Endothelial cell (in vitro differentiated cells): ENCODE data around the gene ACSL3. TPM values are rescaled to one million over a fixed set of nuclear protein-coding genes. Genes with fewer than 3 reads are reported as not detected.

Experiments
- DNase-seq: peaks from one replicate; pipeline ENCODE4 v3.0.0; 2021; ENCODE audit warnings: low spot score
- H3K27ac Mint-ChIP-seq: one replicate; pipeline ENCODE4 v1.8.0; 2021; ENCODE audit warnings: mixed read lengths, inconsistent platforms; ENCODE audit not compliant: unreplicated experiment
- H3K27me3 Mint-ChIP-seq: one replicate; pipeline ENCODE4 v1.8.0; 2021; ENCODE audit warnings: mild to moderate bottlenecking, moderate library complexity, mixed read lengths, inconsistent platforms; ENCODE audit not compliant: unreplicated experiment
- H3K36me3 Mint-ChIP-seq: one replicate; pipeline ENCODE4 v1.8.0; 2021; ENCODE audit warnings: mild to moderate bottlenecking, low read depth, mixed read lengths, inconsistent platforms; ENCODE audit not compliant: unreplicated experiment
- H3K4me1 Mint-ChIP-seq: one replicate; pipeline ENCODE4 v1.8.0; 2021; ENCODE audit warnings: mild to moderate bottlenecking, mixed read lengths, inconsistent platforms; ENCODE audit not compliant: unreplicated experiment
- H3K4me3 Mint-ChIP-seq: one replicate; pipeline ENCODE4 v1.8.0; 2021; ENCODE audit warnings: mild to moderate bottlenecking, mixed read lengths, inconsistent platforms; ENCODE audit not compliant: unreplicated experiment
- H3K9me3 Mint-ChIP-seq: one replicate; pipeline ENCODE4 v1.8.0; 2021; ENCODE audit warnings: mixed read lengths, inconsistent platforms; ENCODE audit not compliant: unreplicated experiment
- total RNA-seq: library from RNA; stranded (reverse); fragmentation: NEBNext Ultra II Directional; extraction: Animal tissue kit (Norgen Biotek cat#: 25700); gene quantifications from one replicate; pipeline ENCODE4 v1.2.1, GENCODE V29; 2021; ENCODE audit not compliant: unreplicated experiment
- TF ChIP-seq, protein P1 (sequence below): fragments of 200-600 bp; sonication (generic); IDR thresholded peaks from one replicate; pipeline ENCODE4 v1.5.0; 2021; ENCODE audit warnings: antibody characterized with exemption; ENCODE audit not compliant: unreplicated experiment

Gene ACSL3
- total RNA-seq, 1 donor from 2014 or later, result 163 TPM

- H3K4me1 Mint-ChIP-seq, result no peaks in the 10 kb centered on the region
- TF ChIP-seq, protein P1, sequence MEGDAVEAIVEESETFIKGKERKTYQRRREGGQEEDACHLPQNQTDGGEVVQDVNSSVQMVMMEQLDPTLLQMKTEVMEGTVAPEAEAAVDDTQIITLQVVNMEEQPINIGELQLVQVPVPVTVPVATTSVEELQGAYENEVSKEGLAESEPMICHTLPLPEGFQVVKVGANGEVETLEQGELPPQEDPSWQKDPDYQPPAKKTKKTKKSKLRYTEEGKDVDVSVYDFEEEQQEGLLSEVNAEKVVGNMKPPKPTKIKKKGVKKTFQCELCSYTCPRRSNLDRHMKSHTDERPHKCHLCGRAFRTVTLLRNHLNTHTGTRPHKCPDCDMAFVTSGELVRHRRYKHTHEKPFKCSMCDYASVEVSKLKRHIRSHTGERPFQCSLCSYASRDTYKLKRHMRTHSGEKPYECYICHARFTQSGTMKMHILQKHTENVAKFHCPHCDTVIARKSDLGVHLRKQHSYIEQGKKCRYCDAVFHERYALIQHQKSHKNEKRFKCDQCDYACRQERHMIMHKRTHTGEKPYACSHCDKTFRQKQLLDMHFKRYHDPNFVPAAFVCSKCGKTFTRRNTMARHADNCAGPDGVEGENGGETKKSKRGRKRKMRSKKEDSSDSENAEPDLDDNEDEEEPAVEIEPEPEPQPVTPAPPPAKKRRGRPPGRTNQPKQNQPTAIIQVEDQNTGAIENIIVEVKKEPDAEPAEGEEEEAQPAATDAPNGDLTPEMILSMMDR, result no peak
- no peak overlapping the region for H3K27ac Mint-ChIP-seq
- no peaks in the 10 kb centered on the region for H3K36me3 Mint-ChIP-seq
- H3K4me3 Mint-ChIP-seq, result no peak overlapping the region
- H3K9me3 Mint-ChIP-seq, result no peaks in the 10 kb centered on the region
- DNase-seq, result no peak
- H3K27me3 Mint-ChIP-seq, result no peaks in the 10 kb centered on the region
These were observed 115.8 kb downstream of the ACSL3 start for GRCh38 chr2:222976521-222977061.

- H3K4me3 Mint-ChIP-seq, result no peak overlapping the region
- no peaks in the 10 kb centered on the region for H3K9me3 Mint-ChIP-seq
- TF ChIP-seq, protein P1, result no peak
- H3K27me3 Mint-ChIP-seq, result no peaks in the 10 kb centered on the region
- H3K27ac Mint-ChIP-seq, result no peak overlapping the region
- H3K4me1 Mint-ChIP-seq, result no peaks in the 10 kb centered on the region
- H3K36me3 Mint-ChIP-seq, result no peaks in the 10 kb centered on the region
- DNase-seq, result no peak
These were observed 116.3 kb downstream of the ACSL3 start for GRCh38 chr2:222977121-222977520.

- Mint-ChIP-seq H3K27ac (no peak overlapping the region), H3K27me3 (no peaks in the 10 kb centered on the region)
These were observed 118.0 kb downstream of the ACSL3 start for GRCh38 chr2:222978850-222979249.

DNA sequence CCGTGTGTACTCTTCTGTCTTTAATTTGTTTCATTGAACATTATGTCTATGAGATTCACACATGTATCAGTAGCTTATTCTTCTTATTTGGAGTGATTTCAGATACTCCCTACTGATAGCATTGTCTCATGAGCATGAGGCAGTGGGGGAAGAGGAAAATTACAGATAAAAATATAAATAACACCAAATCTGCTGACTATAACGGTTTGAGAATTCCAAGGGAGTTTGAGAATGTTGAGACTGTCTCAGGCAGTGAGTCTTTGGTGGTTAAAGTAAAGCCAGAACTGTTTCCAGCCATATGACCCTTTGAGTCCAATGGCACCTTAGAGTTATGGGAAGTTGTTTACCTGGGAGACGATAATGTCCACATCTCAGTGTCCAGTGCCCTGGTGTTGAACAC, 118.6 kb downstream of the ACSL3 start:
- Mint-ChIP-seq H3K27ac (no peak overlapping the region), H3K27me3 (no peaks in the 10 kb centered on the region), H3K36me3 (no peaks in the 10 kb centered on the region), H3K9me3 (no peaks in the 10 kb centered on the region), H3K4me3 (no peak overlapping the region), H3K4me1 (peaks cover 8% of the 10 kb centered on the region)
- no peak for DNase-seq
- TF ChIP-seq, protein P1, result no peak

More at GRCh38 chr2:222978850-222979249, 118.0 kb downstream of the ACSL3 start:
- Mint-ChIP-seq H3K36me3 (no peaks in the 10 kb centered on the region), H3K9me3 (no peaks in the 10 kb centered on the region), H3K4me1 (peaks cover 8% of the 10 kb centered on the region), H3K4me3 (no peak overlapping the region)
- DNase-seq, result no peak
- TF ChIP-seq, protein P1, result no peak

GRCh38 chr2:222982010-222982908, 121.4 kb downstream of the ACSL3 start:
- peak; percentile 13 for DNase-seq
- Mint-ChIP-seq H3K27me3 (peaks cover 2% of the 10 kb centered on the region), H3K4me3 (no peak overlapping the region), H3K9me3 (no peaks in the 10 kb centered on the region), H3K36me3 (no peaks in the 10 kb centered on the region), H3K4me1 (peaks cover 8% of the 10 kb centered on the region), H3K27ac (no peak overlapping the region)
- TF ChIP-seq, protein P1, result no peak
